Smooth muscle cell (in vitro differentiated cells): ENCODE data around the gene UBE2C. TPM values are rescaled to one million over a fixed set of nuclear protein-coding genes. Genes with fewer than 3 reads are reported as not detected.

Experiments used
- DNase-seq: peaks from one replicate; lab custom pipeline; 2025; ENCODE audit not compliant: unreplicated experiment; lab: John Stamatoyannopoulos, UW
- H2AFZ ChIP-seq: fragments of 200-600 bp; sonication (generic); 2 replicates; pipeline ENCODE4 v1.6.0; 2016; ENCODE audit warnings: antibody characterized with exemption, low read depth, mild to moderate bottlenecking
- H3F3A ChIP-seq: fragments of 200-600 bp; sonication (generic); 2 replicates; pipeline ENCODE4 v1.6.0; 2017; ENCODE audit warnings: antibody characterized with exemption, low read depth
- H3K27ac ChIP-seq: fragments of 200-600 bp; sonication (generic); 2 replicates; pipeline ENCODE4 v1.5.1; 2016; ENCODE audit warnings: low read depth, mild to moderate bottlenecking
- H3K27me3 ChIP-seq: fragments of 200-600 bp; sonication (generic); 2 replicates; pipeline ENCODE4 v1.6.1; 2016; ENCODE audit warnings: low read depth, mild to moderate bottlenecking
- H3K36me3 ChIP-seq: fragments of 200-600 bp; sonication (generic); 2 replicates; pipeline ENCODE4 v1.5.1; 2016; ENCODE audit warnings: low read depth
- H3K4me1 ChIP-seq: fragments of 200-600 bp; sonication (generic); 2 replicates; pipeline ENCODE4 v1.5.1; 2016; ENCODE audit warnings: low read depth
- H3K4me2 ChIP-seq: fragments of 200-600 bp; sonication (generic); 2 replicates; pipeline ENCODE4 v1.6.0; 2016; ENCODE audit warnings: mild to moderate bottlenecking
- H3K4me3 ChIP-seq: fragments of 200-600 bp; sonication (generic); 2 replicates; pipeline ENCODE4 v1.5.1; 2016; ENCODE audit warnings: mild to moderate bottlenecking
- H3K79me2 ChIP-seq: fragments of 200-600 bp; sonication (generic); 2 replicates; pipeline ENCODE4 v1.6.0; 2016; ENCODE audit warnings: low read depth, mild to moderate bottlenecking
- H3K9ac ChIP-seq: fragments of 200-600 bp; sonication (generic); 2 replicates; pipeline ENCODE4 v1.6.0; 2016; ENCODE audit warnings: low read depth
- H3K9me3 ChIP-seq: fragments of 200-600 bp; sonication (generic); replicated peaks from 2 replicates; pipeline ENCODE4 v1.5.1; 2016; ENCODE audit warnings: low read depth
- H4K20me1 ChIP-seq: fragments of 200-600 bp; sonication (generic); 2 replicates; pipeline ENCODE4 v1.6.0; 2016; ENCODE audit warnings: low read depth
- WGBS: methylation state at CpG from one replicate; pipeline ENCODE4 v1.1.7; 2016; ENCODE audit warnings: low lambda C conversion rate; 5-methylcytosine and 5-hydroxymethylcytosine counted together
- polyA plus RNA-seq: library from polyadenylated mRNA; unstranded; fragments of >200 nt; fragmentation: Nextera tagmentation; extraction: Ambion mirVana; gene quantifications from 2 replicates; pipeline ENCODE4 v1.2.1, GENCODE V29; 2016
- total RNA-seq: library from RNA; depleted of rRNA; stranded (reverse); fragments of >200 nt; gene quantifications from 2 replicates; pipeline ENCODE4 v1.2.3, GENCODE V29; 2014
- TF ChIP-seq, protein P1 (sequence below): fragments of 200-600 bp; sonication (generic); IDR thresholded peaks from 2 replicates; pipeline ENCODE4 v1.5.1; 2017; ENCODE audit warnings: borderline replicate concordance, mild to moderate bottlenecking, antibody characterized with exemption; ENCODE audit not compliant: insufficient read depth, poor library complexity, severe bottlenecking

Gene UBE2C
- total and polyA plus RNA-seq, 2 experiments from 2014 or later, result 35.1 to 66.5 TPM

DNA sequence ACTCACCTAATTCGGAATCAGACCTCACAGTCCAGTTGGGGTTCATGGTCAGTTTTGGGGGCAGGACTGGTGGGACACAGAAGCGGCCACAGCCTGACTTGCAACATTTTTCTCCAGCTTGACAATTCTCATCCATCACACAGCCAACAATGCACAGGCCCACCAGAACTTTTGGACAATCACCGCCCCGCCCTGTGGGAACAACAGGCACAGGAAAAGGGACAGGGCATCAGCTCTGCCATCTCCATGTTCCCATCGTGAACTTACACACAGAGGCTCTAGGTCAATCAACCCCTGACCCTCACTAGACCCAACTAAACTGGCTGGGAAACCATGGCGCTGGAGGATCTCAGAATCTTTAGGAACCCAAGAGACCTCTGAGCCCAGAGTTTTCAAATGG is 37.0 kb upstream of the UBE2C start:
- H3K4me2 ChIP-seq, result no peak overlapping the region
- no peak overlapping the region for H2AFZ ChIP-seq
- H3K9me3 ChIP-seq, result no peaks in the 10 kb centered on the region
- peaks cover 4% of the 10 kb centered on the region for H3K4me1 ChIP-seq
- H4K20me1 ChIP-seq, result no peaks in the 10 kb centered on the region
- no peak overlapping the region for H3K4me3 ChIP-seq
- no peak for DNase-seq
- no peak overlapping the region for H3K27ac ChIP-seq
- H3K36me3 ChIP-seq, result no peaks in the 10 kb centered on the region
- peaks cover 22% of the 10 kb centered on the region for H3F3A ChIP-seq
- no peaks in the 10 kb centered on the region for H3K27me3 ChIP-seq
- no peaks in the 10 kb centered on the region for H3K79me2 ChIP-seq
- no peak overlapping the region for H3K9ac ChIP-seq
- TF ChIP-seq, protein P1, sequence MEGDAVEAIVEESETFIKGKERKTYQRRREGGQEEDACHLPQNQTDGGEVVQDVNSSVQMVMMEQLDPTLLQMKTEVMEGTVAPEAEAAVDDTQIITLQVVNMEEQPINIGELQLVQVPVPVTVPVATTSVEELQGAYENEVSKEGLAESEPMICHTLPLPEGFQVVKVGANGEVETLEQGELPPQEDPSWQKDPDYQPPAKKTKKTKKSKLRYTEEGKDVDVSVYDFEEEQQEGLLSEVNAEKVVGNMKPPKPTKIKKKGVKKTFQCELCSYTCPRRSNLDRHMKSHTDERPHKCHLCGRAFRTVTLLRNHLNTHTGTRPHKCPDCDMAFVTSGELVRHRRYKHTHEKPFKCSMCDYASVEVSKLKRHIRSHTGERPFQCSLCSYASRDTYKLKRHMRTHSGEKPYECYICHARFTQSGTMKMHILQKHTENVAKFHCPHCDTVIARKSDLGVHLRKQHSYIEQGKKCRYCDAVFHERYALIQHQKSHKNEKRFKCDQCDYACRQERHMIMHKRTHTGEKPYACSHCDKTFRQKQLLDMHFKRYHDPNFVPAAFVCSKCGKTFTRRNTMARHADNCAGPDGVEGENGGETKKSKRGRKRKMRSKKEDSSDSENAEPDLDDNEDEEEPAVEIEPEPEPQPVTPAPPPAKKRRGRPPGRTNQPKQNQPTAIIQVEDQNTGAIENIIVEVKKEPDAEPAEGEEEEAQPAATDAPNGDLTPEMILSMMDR, result no peak
- WGBS, result 96% methylated on average over 6 of the region's 6 CpGs

DNA sequence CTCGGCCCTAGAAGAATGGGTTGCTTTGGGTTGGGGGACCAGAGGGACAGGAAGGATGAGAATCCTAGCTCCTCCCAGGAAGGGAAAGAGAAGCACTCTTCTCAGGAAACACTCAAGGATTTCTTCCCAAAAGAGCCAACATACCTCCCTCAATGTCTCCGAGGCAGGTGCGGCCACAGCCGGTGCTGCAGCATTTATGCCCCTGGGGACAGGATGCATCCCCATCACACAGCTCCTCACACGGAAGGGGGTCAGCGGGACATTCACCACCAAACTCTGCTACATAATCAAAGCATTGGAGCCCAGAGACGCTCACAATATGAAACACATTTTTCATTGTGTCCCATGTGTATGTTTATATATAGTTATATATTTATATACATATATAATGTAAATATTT is 35.5 kb upstream of the UBE2C start:
- Histone ChIP-seq H3K27me3 (no peaks in the 10 kb centered on the region), H4K20me1 (no peaks in the 10 kb centered on the region), H3K9me3 (no peaks in the 10 kb centered on the region), H3K9ac (no peak overlapping the region), H3K4me1 (no peaks in the 10 kb centered on the region), H3K27ac (no peak overlapping the region), H3K79me2 (no peaks in the 10 kb centered on the region), H3F3A (peaks cover 24% of the 10 kb centered on the region), H3K4me2 (no peak overlapping the region), H3K4me3 (no peak overlapping the region), H3K36me3 (no peaks in the 10 kb centered on the region), H2AFZ (no peak overlapping the region)
- DNase-seq, result no peak
- whole genome bisulfite sequencing, result 95% methylated on average over 7 of the region's 7 CpGs
- TF ChIP-seq, protein P1, result no peak

DNA sequence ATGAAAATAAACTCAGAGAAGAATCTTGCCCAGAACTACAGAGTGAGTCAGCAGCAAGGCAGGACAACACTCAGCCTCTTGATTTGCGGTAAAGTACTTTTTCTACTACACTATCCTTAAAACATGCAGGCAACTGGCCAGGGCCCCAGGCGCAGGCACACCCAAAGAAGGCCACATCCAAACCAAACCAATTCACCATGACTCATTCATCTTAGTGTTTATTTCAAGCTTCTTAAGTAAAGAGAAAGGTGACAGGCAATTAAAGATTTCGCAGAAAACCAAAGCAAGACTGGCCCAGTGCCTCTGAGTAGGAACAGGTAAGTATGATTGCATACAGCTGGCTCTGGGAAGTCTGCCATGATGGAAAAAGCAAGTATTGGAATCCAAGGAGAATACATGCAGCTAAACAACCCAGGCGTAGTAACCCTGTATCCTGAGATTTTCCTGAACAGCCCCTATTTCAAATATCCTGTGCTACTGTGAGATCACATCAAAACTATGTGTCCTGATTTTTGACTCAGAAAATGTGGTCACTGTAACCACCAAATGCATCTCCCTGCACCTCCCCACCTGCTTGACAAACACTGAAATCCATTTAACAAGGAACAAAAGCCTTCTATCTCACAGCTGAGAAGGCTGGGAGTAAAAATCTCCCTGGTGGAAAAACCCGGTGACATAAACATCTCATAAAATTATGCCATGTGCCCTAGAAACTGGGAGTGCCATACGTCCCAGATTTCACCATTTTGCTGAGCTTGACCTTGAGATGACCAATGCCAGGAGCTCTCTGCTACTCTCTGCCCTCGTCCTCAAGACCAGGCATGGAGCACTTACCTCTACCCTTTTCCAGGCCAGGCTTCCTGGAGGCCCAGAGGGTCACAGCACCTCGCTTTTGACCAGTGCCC is 33.2 kb upstream of the UBE2C start:
- Histone ChIP-seq H3K4me3 (no peak overlapping the region), H3F3A (peaks cover 24% of the 10 kb centered on the region), H3K27me3 (no peaks in the 10 kb centered on the region), H3K9me3 (no peaks in the 10 kb centered on the region), H3K9ac (peak overlapping the region; percentile 61), H4K20me1 (no peaks in the 10 kb centered on the region), H3K27ac (peak overlapping the region; percentile 90), H3K4me2 (peak overlapping the region; percentile 49), H3K79me2 (no peaks in the 10 kb centered on the region), H2AFZ (no peak overlapping the region), H3K4me1 (no peaks in the 10 kb centered on the region), H3K36me3 (no peaks in the 10 kb centered on the region)
- DNase-seq, result peak; percentile 29
- 16% methylated on average over 8 of the region's 8 CpGs for WGBS
- TF ChIP-seq, protein P1, result no peak
